Activated CD8-positive, alpha-beta memory T cell treated with anti-CD3 and anti-CD28 coated beads, Interleukin-2, amount 50 U/mL, for 4 hours (primary cell): ENCODE measurements around the gene MGLL.

Experiments used
- DNase-seq: peaks from one replicate; pipeline ENCODE4 v3.0.0-alpha.2; 2020

The MGLL gene

DNA sequence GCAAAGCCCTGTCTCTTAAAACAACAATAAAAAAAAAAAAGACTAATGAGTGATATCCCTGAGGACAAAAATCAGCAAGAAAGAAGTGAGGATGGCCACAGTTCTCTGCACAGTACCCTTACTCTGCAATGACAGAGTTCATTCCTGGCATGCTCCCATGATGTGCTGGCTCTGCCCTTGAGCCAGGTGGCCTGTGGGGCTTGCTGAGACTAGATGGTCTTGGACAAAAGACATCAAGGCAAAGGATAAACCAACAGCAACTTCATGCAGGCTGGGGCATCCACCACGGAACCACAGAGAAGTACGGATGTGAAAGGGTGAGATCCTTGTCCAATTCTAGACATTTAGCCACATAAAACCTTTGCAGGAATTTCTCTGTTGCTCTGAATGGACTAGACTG is 12.7 kb downstream of the MGLL start:
- no peak for DNase-seq

DNA sequence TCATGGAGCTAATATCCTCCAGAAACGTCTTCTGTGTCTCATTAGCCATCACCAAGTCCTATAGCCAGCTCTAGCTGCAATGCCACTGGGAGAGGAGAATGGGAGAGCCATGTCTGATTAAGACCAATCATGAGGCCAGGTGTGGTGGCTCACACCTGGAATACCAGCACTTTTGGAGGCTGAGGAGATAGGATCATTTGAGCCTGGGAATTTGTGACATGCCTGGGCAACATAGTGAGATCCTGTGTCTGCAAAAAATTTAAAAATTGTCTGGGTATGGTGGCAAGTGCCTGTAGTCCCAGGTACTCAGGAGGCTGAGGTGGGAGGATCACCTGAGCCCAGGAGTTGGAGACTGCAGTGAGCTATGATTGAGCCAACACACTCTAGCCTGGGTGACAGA is 13.1 kb downstream of the MGLL start:
- no peak for DNase-seq

GRCh38 chr3:127808197-127808596 is 14.1 kb downstream of the MGLL start:
- DNase-seq, result no peak

DNA sequence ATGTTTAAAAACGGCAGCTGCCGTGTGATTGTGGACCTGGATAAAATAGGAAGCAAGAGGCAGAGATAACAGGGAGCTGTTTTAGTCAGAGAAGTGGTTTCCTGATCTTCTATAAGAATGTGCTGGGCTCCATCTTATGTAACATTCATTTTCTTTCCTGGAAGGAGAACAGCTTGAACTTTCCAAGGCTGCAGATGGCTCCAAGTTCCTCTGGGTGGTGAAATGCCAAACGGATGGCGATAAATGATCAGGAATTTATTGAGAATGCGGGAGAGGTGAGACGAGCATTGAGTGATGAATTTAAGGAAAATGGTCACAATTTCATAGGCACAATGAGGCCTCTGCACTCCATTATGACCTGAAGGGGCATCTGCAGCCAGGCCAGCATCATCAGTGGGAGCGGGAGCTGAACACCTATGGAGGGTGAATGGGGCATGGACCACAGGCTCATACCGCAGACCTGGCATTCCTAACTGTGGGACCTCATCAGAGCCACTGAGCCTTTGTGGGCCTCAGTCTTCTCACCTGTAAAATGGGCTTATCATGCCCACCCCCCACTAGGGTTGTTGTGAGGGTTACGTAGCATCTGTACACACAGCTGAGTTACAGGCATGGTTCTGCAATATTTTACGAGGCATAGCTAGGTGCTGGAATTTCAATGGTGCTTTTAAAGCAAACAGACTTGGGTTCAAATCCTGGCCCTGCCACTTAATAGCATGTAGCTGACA is 17.1 kb downstream of the MGLL start:
- DNase-seq, result no peak

GRCh38 chr3:127804141-127804540 is 18.2 kb downstream of the MGLL start:
- DNase-seq, result no peak

GRCh38 chr3:127803619-127804018 is 18.7 kb downstream of the MGLL start:
- DNase-seq, result no peak

GRCh38 chr3:127802606-127803005 is 19.7 kb downstream of the MGLL start:
- no peak for DNase-seq

GRCh38 chr3:127801731-127802313 is 20.5 kb downstream of the MGLL start:
- DNase-seq, result no peak

DNA sequence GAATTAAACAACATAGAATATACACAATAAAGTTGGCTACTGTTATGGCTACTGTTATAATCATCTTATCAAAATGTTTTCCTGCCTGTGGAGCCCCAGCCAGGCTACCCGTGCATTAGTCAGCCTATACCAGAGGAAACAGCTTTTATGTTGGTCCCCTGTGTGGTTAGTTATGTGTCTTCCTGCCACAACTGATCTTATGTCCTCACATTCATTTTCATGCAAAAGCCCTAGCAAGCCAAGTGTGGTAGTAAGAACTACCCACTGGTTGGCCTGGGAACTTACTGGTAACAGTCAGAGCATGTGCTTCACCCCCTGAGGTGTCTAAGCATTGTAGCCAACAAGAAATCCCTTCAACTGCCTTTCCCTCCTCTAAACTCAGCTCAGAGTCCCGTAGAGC is 21.8 kb downstream of the MGLL start:
- no peak for DNase-seq

- DNase-seq, result no peak
Observed at GRCh38 chr3:127799476-127800222, 22.7 kb downstream of the MGLL start.

DNA sequence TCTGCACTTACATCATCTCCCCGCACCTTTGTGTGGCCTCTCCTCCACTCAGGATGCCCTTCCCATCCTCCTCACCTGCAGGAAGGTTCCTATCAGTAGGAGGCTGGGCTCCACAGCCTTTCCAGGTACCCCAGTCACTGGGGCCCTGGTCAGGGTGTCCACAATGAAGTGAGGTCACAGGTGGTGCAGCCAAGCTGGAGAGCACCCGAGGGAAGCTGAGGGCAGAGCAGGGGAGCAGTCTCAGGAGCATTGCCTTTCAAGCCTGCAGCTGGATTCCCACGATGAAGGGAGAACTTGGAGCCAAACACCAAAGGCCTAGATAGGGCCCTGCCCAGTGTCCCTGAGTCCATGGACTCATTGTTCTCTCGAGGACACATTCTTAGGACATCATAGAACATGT is 23.6 kb downstream of the MGLL start:
- DNase-seq, result no peak

DNA sequence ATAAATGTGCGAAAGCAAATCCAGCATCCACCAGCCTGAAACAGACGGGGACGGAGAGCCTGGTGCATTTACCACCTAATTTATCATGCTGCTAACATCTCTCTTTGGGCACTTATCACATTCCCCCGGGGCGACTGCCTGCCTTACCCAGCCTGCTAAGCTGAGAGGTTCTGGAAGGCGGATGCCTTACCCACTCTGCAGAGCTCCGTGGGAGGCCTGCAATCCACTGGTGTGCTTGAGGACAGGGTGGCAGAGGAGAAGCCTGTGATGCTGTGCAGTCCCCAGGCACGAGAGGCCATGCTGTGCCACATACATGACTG is 25.5 kb downstream of the MGLL start:
- no peak for DNase-seq

DNA sequence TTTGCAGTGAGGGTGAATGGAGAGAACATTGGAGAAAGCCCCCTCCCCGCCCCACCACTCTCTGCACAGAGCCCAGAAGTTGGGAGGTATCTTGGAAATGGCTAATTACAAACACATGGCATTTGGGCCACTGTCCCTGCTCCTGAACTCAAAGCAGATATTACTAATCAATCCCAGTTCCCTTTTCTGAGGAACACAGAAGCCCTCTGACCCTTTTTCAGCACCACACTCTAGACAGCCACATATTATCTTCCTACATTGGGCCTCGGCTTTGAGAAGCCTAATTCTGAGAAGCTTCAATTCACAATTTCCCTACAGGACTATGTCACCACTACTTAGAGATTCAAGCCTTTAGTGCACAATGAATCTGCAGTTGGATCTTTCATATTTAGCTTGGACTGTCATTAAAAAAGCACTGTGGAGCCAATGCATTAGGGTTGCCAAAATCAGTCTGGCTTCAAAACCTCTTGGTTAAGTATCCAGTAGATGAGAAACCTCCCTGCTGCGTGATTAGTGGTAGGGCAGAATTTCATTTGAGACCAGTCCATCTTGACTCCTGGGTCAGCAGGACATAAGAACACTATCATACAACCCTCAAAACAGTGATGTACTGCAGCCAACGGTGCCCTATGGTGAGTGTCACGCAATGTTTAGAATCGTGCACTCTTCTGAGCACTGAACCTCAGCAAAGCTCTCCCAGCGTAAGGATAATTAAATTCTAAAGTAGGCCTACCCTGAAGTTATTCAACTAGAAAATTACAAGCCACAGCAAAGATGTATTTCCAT is 26.1 kb downstream of the MGLL start:
- DNase-seq, result no peak

DNA sequence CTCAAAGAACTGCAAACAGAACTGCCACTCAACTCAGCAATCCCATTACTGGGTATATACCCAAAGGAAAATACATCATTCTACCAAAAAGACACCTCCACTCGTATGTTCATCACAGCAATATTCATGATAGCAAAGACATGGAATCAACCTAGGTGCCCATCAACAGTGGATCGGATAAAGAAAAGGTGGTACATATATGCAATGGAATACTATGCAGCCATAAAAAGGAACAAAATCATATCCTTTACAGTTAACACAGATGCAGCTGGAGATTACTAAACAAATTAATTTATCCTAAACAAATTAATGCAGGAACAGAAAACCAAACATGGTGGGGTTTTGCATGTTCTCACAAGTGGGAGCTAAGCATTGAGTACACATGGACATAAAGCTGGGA is 27.3 kb downstream of the MGLL start:
- no peak for DNase-seq

DNA sequence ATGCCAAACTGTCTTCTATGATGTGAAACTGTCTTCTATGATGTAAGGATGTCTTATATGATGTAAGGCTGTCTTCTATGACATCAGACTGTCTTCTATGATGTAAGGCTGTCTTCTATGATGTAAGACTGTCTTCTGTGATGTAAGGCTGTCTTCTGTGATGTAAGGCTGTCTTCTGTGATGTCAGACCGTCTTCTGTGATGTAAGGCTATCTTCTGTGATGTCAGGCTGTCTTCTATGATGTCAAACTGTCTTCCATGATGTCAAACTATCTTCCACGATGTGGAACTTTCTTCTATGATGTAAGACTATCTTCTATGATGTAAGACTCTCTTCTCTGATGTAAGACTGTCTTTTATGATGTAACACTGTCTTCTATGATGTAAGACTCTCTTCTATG is 27.9 kb downstream of the MGLL start:
- DNase-seq, result no peak

- no peak for DNase-seq
Observed at GRCh38 chr3:127792541-127793292, 29.6 kb downstream of the MGLL start.

- no peak for DNase-seq
Observed at GRCh38 chr3:127791221-127791913, 30.9 kb downstream of the MGLL start.

DNA sequence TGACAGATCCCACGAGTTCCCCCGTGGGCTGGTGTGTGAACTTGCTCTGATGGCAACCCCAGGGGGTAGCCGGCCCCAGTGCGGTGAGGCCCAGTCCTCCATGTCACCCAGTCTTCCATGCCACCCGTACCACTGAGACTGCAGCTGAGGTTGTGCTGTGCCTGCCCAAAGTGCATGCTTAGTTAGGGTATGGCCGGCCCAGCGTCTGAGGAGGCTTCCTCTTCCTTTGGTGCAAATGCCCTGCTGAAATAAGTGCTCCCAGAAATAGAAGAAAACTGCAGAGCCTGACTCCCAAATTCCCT is 31.5 kb downstream of the MGLL start:
- DNase-seq, result no peak

DNA sequence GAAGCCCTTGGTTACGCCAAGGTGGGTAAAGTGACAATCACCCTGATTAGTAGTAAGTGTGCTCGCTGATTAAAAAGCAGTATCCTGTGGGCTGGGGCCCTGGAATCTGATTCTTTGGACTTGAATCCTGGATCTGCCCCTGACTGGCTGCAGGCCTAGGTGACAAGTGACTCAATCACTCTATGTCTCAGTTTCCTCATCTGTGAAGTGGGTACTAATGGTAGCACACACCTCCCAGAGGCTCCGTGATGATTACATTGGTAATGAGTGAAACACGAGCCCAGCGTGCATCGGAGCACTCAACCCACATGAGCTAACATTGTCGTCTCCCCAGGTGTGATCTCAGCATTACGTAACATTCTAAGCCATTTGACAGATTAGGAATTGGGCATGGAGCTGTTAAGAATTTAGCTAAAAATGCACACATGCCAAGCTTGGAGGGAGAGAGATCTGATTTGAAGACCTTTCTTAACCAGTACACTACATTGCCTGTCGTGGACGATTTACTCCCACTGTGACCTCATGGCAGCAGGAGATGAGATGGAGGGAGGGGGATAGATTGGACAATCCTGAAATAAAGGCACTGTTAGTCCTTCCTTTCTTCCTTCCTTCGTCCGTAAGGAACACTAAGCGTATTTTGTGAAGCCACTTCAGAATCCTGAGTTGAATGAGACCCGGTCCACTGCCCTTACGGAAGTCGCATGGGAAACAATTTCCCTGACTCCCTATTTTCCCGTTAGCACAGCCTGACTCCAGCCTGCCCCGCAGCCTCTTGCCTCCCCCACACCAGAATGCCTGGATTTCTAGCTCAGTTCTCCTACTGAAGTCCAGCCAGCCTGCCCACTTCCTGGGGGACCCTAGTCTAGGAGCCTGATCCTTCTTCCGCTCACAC is 32.1 kb downstream of the MGLL start:
- DNase-seq, result no peak

DNA sequence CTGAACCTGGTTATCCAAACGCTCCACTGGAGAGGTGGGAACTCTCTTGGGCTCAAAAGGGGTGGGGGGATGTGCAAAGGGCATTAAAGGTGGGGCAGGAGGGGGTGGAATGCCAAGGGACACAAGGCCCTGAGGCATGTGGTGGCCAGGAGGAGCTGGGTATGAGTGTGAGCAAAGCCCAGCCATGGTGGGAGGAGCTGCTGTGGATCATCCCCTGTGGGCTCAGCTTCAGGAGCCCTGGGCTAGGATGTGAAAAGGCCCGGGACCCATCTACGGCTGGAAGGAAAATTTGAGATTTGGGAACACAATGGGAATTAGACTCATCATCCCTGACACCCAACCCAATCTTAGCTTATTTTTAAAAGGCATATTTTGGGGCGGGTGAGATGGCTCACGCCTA is 33.3 kb downstream of the MGLL start:
- no peak for DNase-seq

DNA sequence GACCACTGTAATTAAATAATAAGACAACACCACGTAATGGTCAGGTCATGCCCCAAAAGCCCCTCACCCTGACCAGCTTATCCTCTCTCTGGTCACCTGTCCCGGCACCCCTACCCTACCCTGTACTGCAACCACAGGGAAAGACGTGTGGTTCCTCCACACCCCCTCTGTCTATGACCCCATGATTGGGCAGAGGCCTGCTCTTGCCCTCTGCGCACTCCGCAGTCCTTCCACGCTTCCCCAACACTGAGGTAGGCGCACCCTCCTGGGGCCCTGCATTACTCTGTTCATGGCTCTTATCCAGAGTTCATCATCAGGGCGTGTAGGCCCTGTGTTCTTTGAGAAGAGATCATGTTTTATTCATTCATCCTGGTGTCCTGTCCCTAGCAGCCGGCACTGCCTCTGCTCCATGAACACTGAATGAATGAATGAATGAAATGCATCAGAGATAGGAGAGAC is 33.8 kb downstream of the MGLL start:
- DNase-seq, result no peak
